GM18505 (cell line): ENCODE results near the gene TXLNA.

ENCODE experiments used
- ATAC-seq: cut with Tn5 transposase; IDR thresholded peaks from one replicate; pipeline ENCODE4 v1.9.1; 2021; ENCODE audit not compliant: unreplicated experiment
- POLR2A ChIP-seq: IDR thresholded peaks from 4 replicates; pipeline ENCODE4 v1.6.1; 2011; ENCODE audit warnings: borderline replicate concordance; ENCODE audit not compliant: insufficient read depth, insufficient read length; ENCODE audit errors: extremely low read depth

TXLNA gene

DNA sequence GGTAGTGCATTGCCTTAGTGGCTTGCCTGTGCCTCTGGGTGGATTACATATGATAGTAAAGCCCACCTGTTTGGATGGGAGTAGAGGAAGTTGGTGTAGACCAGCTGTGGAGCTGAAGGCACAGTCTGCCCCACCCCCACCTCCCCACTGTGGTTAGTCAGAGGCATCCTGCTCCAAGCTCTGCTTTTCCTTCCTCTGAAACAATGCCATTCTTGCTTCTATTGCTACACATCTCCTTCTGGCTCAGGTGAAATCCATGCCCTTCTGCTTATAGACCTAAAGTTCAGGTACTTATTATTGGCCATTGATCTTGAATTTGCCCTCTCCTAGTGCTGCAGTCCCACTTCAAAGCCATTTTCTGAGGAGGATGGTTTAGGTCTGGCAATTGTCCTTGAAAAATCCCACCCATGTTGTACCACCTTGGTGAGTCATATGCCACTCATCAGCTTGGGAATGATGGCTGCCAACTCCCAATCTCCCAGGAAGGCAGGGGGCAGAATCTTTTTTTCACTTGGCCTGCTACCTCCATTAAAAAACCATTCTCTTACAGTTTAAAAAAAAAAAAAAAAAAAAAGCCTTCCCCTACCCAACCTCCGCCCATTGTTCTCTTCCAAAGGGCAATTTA lies 6.7 kb upstream of the TXLNA start:
- TF ChIP-seq POLR2A: no peak
- no peak for ATAC-seq

DNA sequence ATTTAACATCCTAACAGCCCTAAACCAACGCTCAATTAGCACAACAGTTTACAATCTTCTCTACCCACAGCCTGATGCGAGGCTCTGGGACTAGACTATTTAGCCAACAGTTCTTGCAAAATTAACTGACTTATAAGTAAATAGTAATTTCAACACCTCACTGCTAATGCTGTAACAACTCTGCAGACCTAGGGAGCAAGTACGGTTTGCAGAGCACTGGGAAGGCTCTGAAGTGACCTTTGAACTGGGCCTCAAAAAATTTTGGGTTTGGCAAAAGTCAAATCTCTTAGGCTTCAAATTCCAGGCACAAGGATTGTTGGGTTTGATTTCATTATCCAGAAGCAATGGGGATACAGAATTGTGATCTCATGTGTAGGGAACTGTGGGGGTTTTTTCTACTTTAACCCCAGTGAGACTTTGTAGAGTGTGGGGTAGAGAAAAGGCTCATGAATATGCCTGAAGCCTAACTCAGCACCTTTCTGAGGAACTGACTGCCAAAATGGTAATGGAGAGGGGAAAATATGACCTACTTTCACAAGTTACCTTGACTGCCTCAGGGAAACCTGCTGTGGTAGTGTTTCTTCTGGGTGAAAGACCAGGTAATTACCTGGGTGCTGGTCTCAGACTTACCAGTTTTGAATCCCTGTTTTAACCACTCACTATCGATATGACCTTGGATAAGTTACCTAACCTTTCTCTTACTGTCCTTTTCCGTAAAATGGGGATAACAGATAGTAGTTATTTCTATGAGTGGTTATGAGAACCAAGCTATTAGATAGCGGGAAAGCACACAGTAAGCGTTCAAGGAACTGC lies 889 bp upstream of the TXLNA start:
- ATAC-seq: no peak

DNA sequence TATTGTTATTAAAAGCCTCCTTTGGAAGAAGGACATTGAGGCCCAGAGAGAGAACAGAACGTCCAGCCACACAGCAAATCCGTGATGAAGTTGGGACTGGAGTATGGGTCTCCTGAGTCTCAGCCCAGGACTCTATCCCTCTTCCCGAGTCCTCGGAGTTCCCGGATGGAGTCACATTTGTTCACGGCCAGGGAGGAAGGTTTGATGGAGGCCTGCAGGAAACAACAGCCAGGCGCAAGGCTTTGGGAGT lies 357 bp upstream of the TXLNA start:
- no peak for ATAC-seq
- no peak for TF ChIP-seq POLR2A

More for the DNA sequence above, 889 bp upstream of the TXLNA start:
- no peak for TF ChIP-seq POLR2A

GRCh38 chr1:32180186-32181060 lies 948 bp downstream of the TXLNA start:
- no peak for ATAC-seq
- peak; percentile 14 for TF ChIP-seq POLR2A

DNA sequence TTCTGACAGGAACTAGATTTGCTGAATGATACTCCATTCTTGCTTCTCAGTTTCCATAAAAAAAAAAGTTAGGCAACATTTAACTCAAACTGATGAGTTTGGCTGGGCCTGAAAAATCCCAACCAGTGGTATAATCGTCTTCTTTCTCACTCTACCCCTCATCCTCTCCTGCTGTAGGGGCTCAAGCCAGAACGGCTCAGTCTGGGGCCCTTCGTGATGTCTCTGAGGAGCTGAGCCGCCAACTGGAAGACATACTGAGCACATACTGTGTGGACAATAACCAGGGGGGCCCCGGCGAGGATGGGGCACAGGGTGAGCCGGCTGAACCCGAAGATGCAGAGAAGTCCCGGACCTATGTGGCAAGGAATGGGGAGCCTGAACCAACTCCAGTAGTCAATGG lies 1.6 kb downstream of the TXLNA start:
- TF ChIP-seq POLR2A: no peak
- ATAC-seq: no peak

DNA sequence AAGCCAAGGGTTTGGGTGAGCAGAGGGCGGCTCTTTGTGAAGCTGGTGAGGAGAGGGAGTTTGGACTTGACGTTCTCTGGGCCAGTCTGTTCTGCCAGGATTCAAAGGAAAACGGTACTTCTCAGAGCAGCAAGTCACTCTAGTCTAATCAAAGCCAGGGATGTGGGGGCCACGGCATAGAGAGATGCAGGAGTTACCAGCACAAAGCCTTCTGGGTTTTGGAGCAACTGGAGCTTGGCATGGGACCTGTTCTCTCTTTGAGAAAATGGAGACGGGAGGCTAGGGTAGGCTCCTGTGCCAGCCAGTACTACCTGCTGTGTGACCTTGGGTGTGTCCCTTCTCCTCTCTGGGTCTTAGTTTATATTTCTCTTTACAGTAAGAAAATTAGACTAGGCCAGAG lies 2.1 kb downstream of the TXLNA start:
- TF ChIP-seq POLR2A: no peak
- ATAC-seq: no peak

- TF ChIP-seq POLR2A: no peak
- ATAC-seq: no peak
Measured at GRCh38 chr1:32182060-32182459, 2.6 kb downstream of the TXLNA start.

DNA sequence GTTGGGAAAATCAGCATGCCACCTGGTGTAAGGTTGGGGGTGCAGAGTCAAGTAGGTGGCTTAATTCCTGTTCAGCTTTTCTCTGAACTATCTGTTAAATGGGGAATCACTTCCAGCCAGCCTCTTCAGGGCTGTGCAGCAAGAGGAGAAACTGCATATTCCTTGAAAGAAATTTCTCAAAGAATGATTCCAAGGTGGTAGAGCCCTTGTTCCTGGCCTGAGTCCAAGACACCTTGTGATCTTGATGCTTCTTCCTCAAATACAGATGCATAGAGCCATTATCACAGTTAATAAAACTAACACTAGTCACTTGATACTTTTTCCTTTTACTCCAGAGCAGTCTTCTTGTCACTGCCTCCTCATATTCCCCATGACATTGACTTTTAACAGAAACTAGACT lies 5.2 kb downstream of the TXLNA start:
- no peak for TF ChIP-seq POLR2A
- ATAC-seq: no peak

GRCh38 chr1:32186077-32186476 lies 6.6 kb downstream of the TXLNA start:
- no peak for ATAC-seq
- no peak for TF ChIP-seq POLR2A

DNA sequence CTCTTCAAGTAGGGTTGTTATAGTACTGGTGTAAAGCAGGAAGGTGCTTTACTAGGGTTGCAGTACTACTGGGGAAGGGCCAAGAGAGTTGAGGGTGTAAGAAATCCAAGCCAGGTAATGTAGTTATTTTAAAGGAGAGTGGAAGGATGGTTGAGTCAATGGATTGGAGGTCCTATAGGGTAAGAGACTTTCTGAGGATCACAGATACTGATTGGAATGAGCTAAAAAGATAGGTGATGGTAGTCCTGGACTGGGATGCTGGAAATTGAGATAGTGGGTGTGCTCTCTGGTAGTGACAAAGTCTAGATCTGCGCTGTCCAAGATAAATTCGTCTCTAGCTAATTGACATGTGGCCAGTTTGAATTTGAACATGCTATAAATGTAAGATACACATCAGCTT lies 7.0 kb downstream of the TXLNA start:
- ATAC-seq: no peak
- TF ChIP-seq POLR2A: peak; percentile 31

- ATAC-seq: no peak
- TF ChIP-seq POLR2A: no peak
Measured at GRCh38 chr1:32187850-32188249, 8.4 kb downstream of the TXLNA start.

DNA sequence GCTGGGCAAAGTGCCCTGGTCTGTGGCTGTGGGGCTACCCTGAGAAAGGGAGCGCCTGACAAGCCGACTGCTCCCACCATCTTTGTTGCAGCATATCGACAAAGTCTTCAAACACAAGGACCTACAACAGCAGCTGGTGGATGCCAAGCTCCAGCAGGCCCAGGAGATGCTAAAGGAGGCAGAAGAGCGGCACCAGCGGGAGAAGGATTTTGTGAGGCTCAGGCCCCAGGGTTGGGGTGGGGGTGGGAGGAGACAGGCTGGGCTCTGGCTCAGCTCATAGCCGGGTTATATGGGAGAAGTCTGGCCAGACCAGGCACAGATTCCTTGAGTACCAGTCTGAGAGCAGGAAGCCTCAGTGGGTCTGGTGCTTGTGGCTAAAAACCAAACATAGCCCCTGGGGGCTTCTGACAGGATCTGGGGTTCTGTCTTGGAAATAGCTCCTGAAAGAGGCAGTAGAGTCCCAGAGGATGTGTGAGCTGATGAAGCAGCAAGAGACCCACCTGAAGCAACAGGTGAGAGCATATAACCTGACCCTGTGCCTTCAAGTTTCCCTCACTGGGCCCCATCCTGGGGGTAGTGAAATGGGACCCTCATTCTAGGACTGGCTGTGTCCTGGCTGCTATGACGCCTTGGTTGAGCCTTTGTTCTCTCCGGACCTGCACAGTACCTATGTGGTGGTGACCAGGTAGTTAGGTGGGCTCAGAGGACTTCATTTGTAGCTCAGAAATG lies 12.9 kb downstream of the TXLNA start:
- TF ChIP-seq POLR2A: no peak
- ATAC-seq: no peak

- no peak for TF ChIP-seq POLR2A
- ATAC-seq: no peak
Measured at GRCh38 chr1:32194984-32195383, 15.5 kb downstream of the TXLNA start.

GRCh38 chr1:32195531-32195930 lies 16.1 kb downstream of the TXLNA start:
- ATAC-seq: no peak
- TF ChIP-seq POLR2A: no peak
